ENCODE results near the gene PRDM16.

GRCh38 chr1:3277011-3277471 lies 208.0 kb downstream of the PRDM16 start:
- TF ChIP-seq POLR2A (IDR thresholded peaks at IDR 0.05) (no peak), CTCF (IDR thresholded peaks at IDR 0.05) (no peak)
